K562 treated with DMSO at 1 percent for 48 hours (cell line): ENCODE results near the gene PRSS3. TPM values are rescaled to one million over a fixed set of nuclear protein-coding genes. Genes with fewer than 3 reads are reported as not detected.

ENCODE experiments used
- total RNA-seq: library from RNA; unstranded; fragments of 300-600 nt; gene quantifications from 2 replicates; pipeline ENCODE4 v1.2.3, GENCODE V29; 2022; ENCODE audit warnings: low replicate concordance; ENCODE audit errors: extremely low read depth

Gene PRSS3
- not detected in 2 replicates for total RNA-seq

GRCh38 chr9:33795281-33795680 lies at the start of gene PRSS3:
PRSS3 (plus strand) TSS chr9:33795561; CDS start chr9:33795574, 13 bp downstream.

GRCh38 chr9:33816327-33817252 lies 21.2 kb downstream of the PRSS3 start, which contains the start of gene UBE2R2:
UBE2R2 (plus strand) TSS chr9:33817160; CDS start chr9:33817758, 598 bp downstream.

Other genes with a start within 250 kb of the PRSS3 start
- gene UBE2R2, start 21.6 kb downstream of the PRSS3 start, total RNA-seq = not detected in 2 replicates